Thymus (tissue), 14 donors: ENCODE measurements around the gene ZNF692. TPM values are rescaled to one million over a fixed set of nuclear protein-coding genes. Genes with fewer than 3 reads are reported as not detected.
A peak's percentile ranks its signal among the peaks of the same experiment; 100 is the strongest.

Experiments
- DNase-seq, 9 donors: peaks; one replicate each; pipeline ENCODE4 v3.0.0-alpha.2; 2013; ENCODE audit warnings: low spot score in 9 of 9, low read depth in 6 of 9, missing footprints in 1 of 9
- H3K27ac ChIP-seq, 2 donors: one replicate each; pipeline ENCODE4 v1.5.1; 2013; ENCODE audit warnings: control low read depth in 1 of 2, low read depth in 1 of 2, low read length in 1 of 2, mild to moderate bottlenecking in 1 of 2, moderate library complexity in 1 of 2
- H3K27me3 ChIP-seq, 2 donors: one replicate each; pipeline ENCODE4 v1.5.1; 2013; ENCODE audit warnings: low read length in 1 of 2; ENCODE audit not compliant: control insufficient read depth in 2 of 2, insufficient read depth in 1 of 2
- H3K36me3 ChIP-seq, 2 donors: one replicate each; pipeline ENCODE4 v1.5.1; 2013; ENCODE audit warnings: low read length in 1 of 2, mild to moderate bottlenecking in 1 of 2, moderate library complexity in 1 of 2; ENCODE audit not compliant: control insufficient read depth in 2 of 2, insufficient read depth in 2 of 2
- H3K4me1 ChIP-seq, 2 donors: one replicate each; pipeline ENCODE4 v1.5.1; 2013; ENCODE audit warnings: low read length in 2 of 2; ENCODE audit not compliant: control insufficient read depth in 2 of 2, insufficient read depth in 2 of 2
- H3K4me3 ChIP-seq, 2 donors: one replicate each; pipeline ENCODE4 v1.5.1; 2013; ENCODE audit warnings: low read length in 2 of 2, control low read depth in 1 of 2, mild to moderate bottlenecking in 1 of 2
- H3K9me3 ChIP-seq, 2 donors: one replicate each; pipeline ENCODE4 v1.5.1; 2013; ENCODE audit warnings: low read length in 1 of 2, mild to moderate bottlenecking in 1 of 2; ENCODE audit not compliant: control insufficient read depth in 2 of 2, insufficient read depth in 1 of 2
- WGBS: extraction: QIAGEN DNeasy Blood & Tissue Kit; methylation state at CpG from one replicate; pipeline ENCODE4 v1.1.7; 2013; 5-methylcytosine and 5-hydroxymethylcytosine counted together
- long read RNA-seq, 10 donors: transcript quantifications; one replicate each; lab custom pipeline, GENCODE V29; 2026
- polyA plus RNA-seq: library from polyadenylated mRNA; stranded (reverse); fragments of 200-250 nt; gene quantifications from one replicate; pipeline ENCODE4 v1.2.3, GENCODE V29; 2013
- total RNA-seq: library from RNA; stranded (reverse); fragments of 120-200 nt; gene quantifications from one replicate; pipeline ENCODE4 v1.2.4, GENCODE V29; 2013
- donor health status: healthy.

Gene ZNF692
- 20.7 TPM for total RNA-seq
- polyA plus RNA-seq: 127 TPM
- long read RNA-seq, donor 1: 0 reads
- long read RNA-seq, donor 2, partial matches to known transcripts: 0 of 5 reads
- long read RNA-seq, donor 2, other reads (novel, unspliced or antisense): 0 of 5 reads
- long read RNA-seq, donor 3, transcript ZNF692-205 (3 exons, 827 nt): major isoform, 7 of 12 reads
- long read RNA-seq, donor 3, partial matches to known transcripts: 0 of 12 reads
- long read RNA-seq, donor 3, other reads (novel, unspliced or antisense): 0 of 12 reads
- long read RNA-seq, donor 4, partial matches to known transcripts: 0 of 2 reads
- long read RNA-seq, donor 4, other reads (novel, unspliced or antisense): 0 of 2 reads
- long read RNA-seq, donor 5, partial matches to known transcripts: 0 of 9 reads
- long read RNA-seq, donor 5, other reads (novel, unspliced or antisense): 0 of 9 reads
- long read RNA-seq, donor 6, partial matches to known transcripts: 0 of 4 reads
- long read RNA-seq, donor 6, other reads (novel, unspliced or antisense): 0 of 4 reads
- long read RNA-seq, donor 7, partial matches to known transcripts: 0 of 2 reads
- long read RNA-seq, donor 7, other reads (novel, unspliced or antisense): 0 of 2 reads
- long read RNA-seq, donor 8, partial matches to known transcripts: 0 of 4 reads
- long read RNA-seq, donor 8, other reads (novel, unspliced or antisense): 0 of 4 reads
- long read RNA-seq, donor 9, partial matches to known transcripts: 0 of 5 reads
- long read RNA-seq, donor 9, other reads (novel, unspliced or antisense): 0 of 5 reads
- long read RNA-seq, donor 10, partial matches to known transcripts: 0 of 7 reads
- long read RNA-seq, donor 10, other reads (novel, unspliced or antisense): 0 of 7 reads

GRCh38 chr1:248858891-248859889 is at the start of gene ZNF692:
ZNF692 (minus strand) TSS chr1:248859085; CDS start chr1:248858309, 776 bp downstream.
- no peaks in the 10 kb centered on the region for H3K27me3 ChIP-seq
- DNase-seq: peak; percentile 88 to 99 (median 98)
- 9% methylated on average over 62 of the region's 62 CpGs for WGBS
- peak within 1 kb of the TSS; percentile 64 to 80 for H3K4me3 ChIP-seq
- H3K4me1 ChIP-seq: peaks cover 23 to 53% of the 10 kb centered on the region in 2 donors
- peaks cover 10 to 21% of the 10 kb centered on the region in 2 donors for H3K36me3 ChIP-seq
- H3K27ac ChIP-seq: peak within 1 kb of the TSS; percentile 91 to 93
- H3K9me3 ChIP-seq: peaks cover 2 to 4% of the 10 kb centered on the region in 2 donors

- peaks cover 7 to 39% of the 10 kb centered on the region in 2 donors for H3K4me1 ChIP-seq
These were observed 48.1 kb upstream of the ZNF692 start for GRCh38 chr1:248906753-248907661.

GRCh38 chr1:248906009-248906752 is 47.3 kb upstream of the ZNF692 start, which contains the start of gene PGBD2:
PGBD2 (plus strand) TSS chr1:248906235; CDS start chr1:248913863, 7,628 bp downstream.
- peak within 1 kb of the TSS; percentile 93 to 99 for H3K27ac ChIP-seq
- peak; percentile 80 to 96 (median 90) for DNase-seq
- no peaks in the 10 kb centered on the region for H3K9me3 ChIP-seq
- peak within 1 kb of the TSS; percentile 64 to 71 for H3K4me3 ChIP-seq
- under 1% methylated on average over 80 of the region's 80 CpGs for WGBS
- no peaks in the 10 kb centered on the region for H3K27me3 ChIP-seq
- peaks cover 7 to 39% of the 10 kb centered on the region in 2 donors for H3K4me1 ChIP-seq
- H3K36me3 ChIP-seq: no peaks in the 10 kb centered on the region

More at GRCh38 chr1:248906753-248907661, 48.1 kb upstream of the ZNF692 start:
- Histone ChIP-seq H3K9me3 (no peaks in the 10 kb centered on the region), H3K27me3 (no peaks in the 10 kb centered on the region), H3K4me3 (peak overlapping the region; percentile 55 to 64), H3K36me3 (no peaks in the 10 kb centered on the region), H3K27ac (peak overlapping the region; percentile 93 to 99)
- DNase-seq: peak in 5 of 9 donors; percentile 13 to 86 (median 80)
- 40% methylated on average over 18 of the region's 18 CpGs for WGBS

GRCh38 chr1:248905662-248906008 is 46.8 kb upstream of the ZNF692 start:
- H3K36me3 ChIP-seq: no peaks in the 10 kb centered on the region
- peak overlapping the region; percentile 64 to 71 for H3K4me3 ChIP-seq
- H3K9me3 ChIP-seq: no peaks in the 10 kb centered on the region
- peaks cover 7 to 37% of the 10 kb centered on the region in 2 donors for H3K4me1 ChIP-seq
- H3K27me3 ChIP-seq: no peaks in the 10 kb centered on the region
- DNase-seq: no peak
- peak overlapping the region; percentile 92 for H3K27ac ChIP-seq
- WGBS: 29% methylated on average over 4 of the region's 4 CpGs

- DNase-seq: no peak
- no peak overlapping the region for H3K27ac ChIP-seq
- H3K4me1 ChIP-seq: peaks cover 3 to 27% of the 10 kb centered on the region in 2 donors
- no peaks in the 10 kb centered on the region for H3K9me3 ChIP-seq
- H3K36me3 ChIP-seq: no peaks in the 10 kb centered on the region
- WGBS: 98% methylated on average over 3 of the region's 3 CpGs
- no peak overlapping the region for H3K4me3 ChIP-seq
- no peaks in the 10 kb centered on the region for H3K27me3 ChIP-seq
These were observed 45.7 kb upstream of the ZNF692 start for GRCh38 chr1:248904437-248905216.

GRCh38 chr1:248901578-248901977 is 42.7 kb upstream of the ZNF692 start:
- Histone ChIP-seq H3K27ac (no peak overlapping the region), H3K4me3 (no peak overlapping the region), H3K36me3 (no peaks in the 10 kb centered on the region), H3K9me3 (no peaks in the 10 kb centered on the region), H3K4me1 (peaks cover 0 to 7% of the 10 kb centered on the region in 2 donors), H3K27me3 (no peaks in the 10 kb centered on the region)
- 89% methylated on average over 2 of the region's 2 CpGs for WGBS
- no peak for DNase-seq

- peaks cover 0 to 3% of the 10 kb centered on the region in 2 donors for H3K4me1 ChIP-seq
- no peaks in the 10 kb centered on the region for H3K36me3 ChIP-seq
- H3K27me3 ChIP-seq: no peaks in the 10 kb centered on the region
- H3K9me3 ChIP-seq: no peaks in the 10 kb centered on the region
- no peak overlapping the region for H3K4me3 ChIP-seq
- no peak overlapping the region for H3K27ac ChIP-seq
- no peak for DNase-seq
- WGBS: 98% methylated on average over 1 of the region's 1 CpG
These were observed 41.8 kb upstream of the ZNF692 start for GRCh38 chr1:248900637-248901036.
